ENCODE results near the gene DGKG. TPM values are rescaled to one million over a fixed set of nuclear protein-coding genes. Genes with fewer than 3 reads are reported as not detected.

The DGKG gene
- polyA plus RNA-seq, 1 of the 3 experiments (the other 2 are of a cell fraction) = 0.12 TPM

- CTCF ChIA-PET = no interaction called here
- Histone ChIP-seq H3K9me2 (no peaks in the 10 kb centered on the region), H3K27ac (ENCODE audit: low read depth in 2 of 2, low read length in 1 of 2) (no peak overlapping the region), H3K4me2 (no peak overlapping the region), H3K27me3 (ENCODE audit: insufficient read depth) (peaks cover 7% of the 10 kb centered on the region; the same call in 1 of the 2 replicates), H3K9me3 (no peaks in the 10 kb centered on the region), H4K20me1 (ENCODE audit: insufficient read depth) (no peaks in the 10 kb centered on the region), H3F3A (replicated peaks; ENCODE audit: insufficient read depth) (no peaks in the 10 kb centered on the region), H3K4me3 (ENCODE audit: low read depth in 2 of 2, low read length in 1 of 2) (no peak overlapping the region), H3K79me2 (ENCODE audit: insufficient read depth) (no peaks in the 10 kb centered on the region), H3K4me1 (ENCODE audit: control insufficient read depth in 1 of 2, insufficient read depth in 2 of 2, low read depth in 1 of 2, low read length in 1 of 2) (no peaks in the 10 kb centered on the region), H2AFZ (ENCODE audit: low read depth) (no peak overlapping the region), H3K36me3 (replicated peaks in 1 of 2; ENCODE audit: control insufficient read depth in 1 of 2, insufficient read depth in 2 of 2, low read length in 1 of 2) (no peaks in the 10 kb centered on the region), H3K9ac (no peak overlapping the region)
- no peak for TF ChIP-seq MXI1 (IDR thresholded peaks at IDR 0.05; ENCODE audit: low read depth, low read length)
- no peak for TF ChIP-seq FOXM1 (IDR thresholded peaks at IDR 0.05; ENCODE audit: low read depth)
- no peak for TF ChIP-seq TEAD4 (IDR thresholded peaks at IDR 0.05; ENCODE audit: borderline replicate concordance, insufficient read depth)
- no peak for TF ChIP-seq USF2 (IDR thresholded peaks at IDR 0.05; ENCODE audit: borderline replicate concordance, low read depth, low read length)
- TF ChIP-seq RAD21 (IDR thresholded peaks at IDR 0.05; ENCODE audit: low read length) = no peak
- no peak for TF ChIP-seq USF1 (IDR thresholded peaks at IDR 0.05; ENCODE audit: borderline replicate concordance, low read depth)
- no peak for TF ChIP-seq EZH2phosphoT487 (IDR thresholded peaks at IDR 0.05; ENCODE audit: borderline replicate concordance, low read depth)
- no peak for TF ChIP-seq CHD2 (IDR thresholded peaks at IDR 0.05; ENCODE audit: low read length, partially characterized antibody)
- no peak for TF ChIP-seq RXRA (IDR thresholded peaks at IDR 0.05; ENCODE audit: borderline replicate concordance, low read depth)
- TF ChIP-seq POLR2AphosphoS5 (IDR thresholded peaks at IDR 0.05; ENCODE audit: low read depth, low read length) = no peak
- no peak for TF ChIP-seq NRF1 (IDR thresholded peaks at IDR 0.05; ENCODE audit: low read depth, low read length)
- no peak for TF ChIP-seq FOSL2 (IDR thresholded peaks at IDR 0.05; ENCODE audit: borderline replicate concordance, low read depth)
- no peak for DNase-seq
- WGBS (ENCODE audit: low lambda C conversion rate) = 71% methylated on average over 2 of the region's 2 CpGs
- POLR2A ChIA-PET = no interaction called here
These were observed 135.6 kb downstream of the DGKG start for GRCh38 chr3:186226482-186226881.

GRCh38 chr3:186225603-186226002 lies 136.4 kb downstream of the DGKG start:
- H3K4me3 ChIP-seq (ENCODE audit: low read depth in 2 of 2, low read length in 1 of 2) = no peak overlapping the region
- H3K27ac ChIP-seq (ENCODE audit: low read depth in 2 of 2, low read length in 1 of 2) = no peak overlapping the region
- POLR2A ChIA-PET = no interaction called here
- no peaks in the 10 kb centered on the region for H4K20me1 ChIP-seq (ENCODE audit: insufficient read depth)
- no peaks in the 10 kb centered on the region for H3K9me2 ChIP-seq
- no peak overlapping the region for H2AFZ ChIP-seq (ENCODE audit: low read depth)
- DNase-seq = no peak
- H3K27me3 ChIP-seq (ENCODE audit: insufficient read depth) = peaks cover 7% of the 10 kb centered on the region; the same call in 1 of the 2 replicates
- WGBS (ENCODE audit: low lambda C conversion rate) = 77% methylated on average over 6 of the region's 6 CpGs
- TF ChIP-seq SIN3A (IDR thresholded peaks at IDR 0.05; ENCODE audit: borderline replicate concordance, low read depth, low read length) (no peak), RCOR1 (IDR thresholded peaks at IDR 0.05; ENCODE audit: low read length) (no peak), TCF12 (IDR thresholded peaks at IDR 0.05) (no peak), USF2 (IDR thresholded peaks at IDR 0.05; ENCODE audit: borderline replicate concordance, low read depth, low read length) (no peak), RXRA (IDR thresholded peaks at IDR 0.05; ENCODE audit: borderline replicate concordance, low read depth) (no peak), CHD2 (IDR thresholded peaks at IDR 0.05; ENCODE audit: low read length, partially characterized antibody) (no peak), MAX (IDR thresholded peaks at IDR 0.05; ENCODE audit: low read depth) (no peak), NRF1 (IDR thresholded peaks at IDR 0.05; ENCODE audit: low read depth, low read length) (no peak), RFX5 (IDR thresholded peaks at IDR 0.05; ENCODE audit: low read length) (no peak), YY1 (IDR thresholded peaks at IDR 0.05; ENCODE audit: low read depth) (no peak)
- H3K4me2 ChIP-seq = no peak overlapping the region
- no peaks in the 10 kb centered on the region for H3K4me1 ChIP-seq (ENCODE audit: control insufficient read depth in 1 of 2, insufficient read depth in 2 of 2, low read depth in 1 of 2, low read length in 1 of 2)
- H3F3A ChIP-seq (replicated peaks; ENCODE audit: insufficient read depth) = no peaks in the 10 kb centered on the region
- H3K79me2 ChIP-seq (ENCODE audit: insufficient read depth) = no peaks in the 10 kb centered on the region
- H3K9ac ChIP-seq = no peak overlapping the region
- CTCF ChIA-PET = interaction anchor here (1.7 kb wide), 1 partner anchor 16 kb away, joined by 6 read pairs; no protein-coding TSS in a partner anchor
- H3K9me3 ChIP-seq = no peaks in the 10 kb centered on the region
- no peaks in the 10 kb centered on the region for H3K36me3 ChIP-seq (replicated peaks in 1 of 2; ENCODE audit: control insufficient read depth in 1 of 2, insufficient read depth in 2 of 2, low read length in 1 of 2)
